HCT116 (cell line): ENCODE data around the gene SFTPB. TPM values are rescaled to one million over a fixed set of nuclear protein-coding genes. Genes with fewer than 3 reads are reported as not detected.

Source experiments
- ATAC-seq: fragments of 200-7000 bp; cut with Tn5 transposase; 2 replicates; pipeline ENCODE4 v1.9.1; 2020; ENCODE audit warnings: mild to moderate bottlenecking, moderate library complexity
- BruUV-seq: library from RNA; stranded (reverse); fragments of 400-500 nt; replicated peaks from 2 replicates; lab custom pipeline; 2021; lab: Mats Ljungman, UMichigan
- CTCF ChIA-PET: fragments of 300-600 bp; sonication (Branson Sonifier 250); formaldehyde crosslinking; loops from one replicate; lab custom pipeline; 2021; ENCODE audit warnings: antibody characterized with exemption; lab: Charles Lee
- POLR2A ChIA-PET: fragments of 300-600, 350-600 bp; sonication (Branson Sonifier 250); formaldehyde crosslinking; loops from one replicate; lab custom pipeline; 2021; ENCODE audit warnings: antibody characterized with exemption; lab: Charles Lee
- RAD21 ChIA-PET, 2 experiments: fragments of 300-600 bp; sonication (Branson Sonifier 250); formaldehyde crosslinking; loops; one replicate each; lab custom pipeline; 2023; ENCODE audit warnings: low total read pairs in 2 of 2; ENCODE audit not compliant: uncharacterized antibody in 2 of 2, unreplicated experiment in 2 of 2, low non-redundant PET in 1 of 2; lab: Charles Lee
- DNase-seq: peaks from one replicate; pipeline ENCODE4 v3.0.0-alpha.2; 2010; ENCODE audit warnings: low read depth, low spot score
- H2AFZ ChIP-seq: fragments of 200-600 bp; shearing (Covaris generic), sonication (generic); 2 replicates; pipeline ENCODE4 v1.6.1; 2017; ENCODE audit warnings: low read depth, mixed run types, mixed read lengths, antibody characterized with exemption, low read length; ENCODE audit not compliant: poor library complexity, severe bottlenecking
- H3K27ac ChIP-seq: 2 replicates; pipeline ENCODE4 v1.5.1; 2012; ENCODE audit warnings: low read depth, low read length
- H3K27me3 ChIP-seq: fragments of 200-600 bp; sonication (generic); 2 replicates; pipeline ENCODE4 v1.6.1; 2016; ENCODE audit warnings: mixed run types, low read length, mixed read lengths; ENCODE audit not compliant: insufficient read depth
- H3K36me3 ChIP-seq, 2 experiments: fragments of 200-500 bp in 1 of 2; fragments of 200-600 bp in 1 of 2; sonication (Bioruptor generic) in 1 of 2; sonication (generic) in 1 of 2; 2 replicates each; pipeline versions ENCODE4 v1.5.1 to v1.6.1; 2014 to 2016; ENCODE audit warnings: low read length in 2 of 2, inconsistent platforms in 1 of 2, mixed read lengths in 1 of 2, mixed run types in 1 of 2; ENCODE audit not compliant: insufficient read depth in 2 of 2, control insufficient read depth in 1 of 2
- H3K4me1 ChIP-seq, 2 experiments: fragments of 200-600 bp in 1 of 2; sonication (generic) in 1 of 2; 2 replicates each; pipeline versions ENCODE4 v1.5.1 to v1.6.1; 2012 to 2017; ENCODE audit warnings: low read length in 2 of 2, inconsistent platforms in 1 of 2, mild to moderate bottlenecking in 1 of 2, mixed read lengths in 1 of 2, mixed run types in 1 of 2, moderate library complexity in 1 of 2; ENCODE audit not compliant: insufficient read depth in 2 of 2, control insufficient read depth in 1 of 2
- H3K4me2 ChIP-seq: fragments of 200-600 bp; sonication (generic); 2 replicates; pipeline ENCODE4 v1.6.1; 2017; ENCODE audit warnings: mixed run types, low read length, mixed read lengths
- H3K4me3 ChIP-seq, 2 experiments: fragments of 200-600 bp in 1 of 2; sonication (generic) in 1 of 2; replicated peaks in 1 of 2; 2 replicates each; pipeline ENCODE4 v1.5.1; 2011 to 2016; ENCODE audit warnings: low read length in 2 of 2, control low read depth in 1 of 2, low read depth in 1 of 2, mild to moderate bottlenecking in 1 of 2, mixed read lengths in 1 of 2, mixed run types in 1 of 2
- H3K79me2 ChIP-seq: fragments of 200-600 bp; sonication (generic); 2 replicates; pipeline ENCODE4 v1.6.1; 2017; ENCODE audit warnings: mild to moderate bottlenecking, mixed run types, low read length, moderate library complexity, mixed read lengths; ENCODE audit not compliant: insufficient read depth
- H3K9ac ChIP-seq: fragments of 200-600 bp; sonication (generic); 2 replicates; pipeline ENCODE4 v1.6.1; 2016; ENCODE audit warnings: low read length, mixed read lengths
- H3K9me2 ChIP-seq: fragments of 200-600 bp; sonication (generic), shearing (Covaris generic); 2 replicates; pipeline ENCODE4 v1.6.1; 2017; ENCODE audit warnings: mixed run types, mild to moderate bottlenecking, moderate library complexity; ENCODE audit not compliant: insufficient read depth
- H3K9me3 ChIP-seq, 2 experiments: fragments of 200-500 bp in 1 of 2; fragments of 200-600 bp in 1 of 2; sonication (Bioruptor generic) in 1 of 2; sonication (generic) in 1 of 2; 2 replicates each; pipeline ENCODE4 v1.6.1; 2014 to 2017; ENCODE audit warnings: low read length in 2 of 2, mixed read lengths in 2 of 2, inconsistent platforms in 1 of 2, low read depth in 1 of 2, mild to moderate bottlenecking in 1 of 2, mixed run types in 1 of 2, moderate library complexity in 1 of 2; ENCODE audit not compliant: control insufficient read depth in 1 of 2, insufficient read depth in 1 of 2
- H4K20me1 ChIP-seq: fragments of 200-600 bp; sonication (generic), shearing (Covaris generic); 2 replicates; pipeline ENCODE4 v1.6.1; 2017; ENCODE audit warnings: mixed run types, mild to moderate bottlenecking, moderate library complexity; ENCODE audit not compliant: insufficient read depth
- CEBPB ChIP-seq: IDR thresholded peaks from 2 replicates; pipeline ENCODE4 v1.6.1; 2012; ENCODE audit warnings: low read depth
- EGR1 ChIP-seq: IDR thresholded peaks from 2 replicates; pipeline ENCODE4 v1.6.1; 2012; ENCODE audit warnings: low read depth
- ELF1 ChIP-seq: IDR thresholded peaks from 2 replicates; pipeline ENCODE4 v1.6.1; 2012; ENCODE audit warnings: low read depth, borderline replicate concordance
- EZH2 ChIP-seq: fragments of 200-600 bp; sonication (generic); IDR thresholded peaks from 2 replicates; pipeline ENCODE4 v1.6.1; 2017; ENCODE audit warnings: antibody characterized with exemption, mixed run types
- EZH2phosphoT487 ChIP-seq: fragments of 200-600 bp; IDR thresholded peaks from 2 replicates; pipeline ENCODE4 v1.6.1; 2018; ENCODE audit warnings: antibody characterized with exemption, borderline replicate concordance
- RAD21 ChIP-seq: IDR thresholded peaks from 2 replicates; pipeline ENCODE4 v1.6.1; 2012; ENCODE audit warnings: low read depth, mild to moderate bottlenecking
- SIN3A ChIP-seq: IDR thresholded peaks from 2 replicates; pipeline ENCODE4 v1.6.1; 2012; ENCODE audit warnings: low read depth
- SP1 ChIP-seq: IDR thresholded peaks from 2 replicates; pipeline ENCODE4 v1.6.1; 2012; ENCODE audit warnings: low read depth
- SRF ChIP-seq: IDR thresholded peaks from 2 replicates; pipeline ENCODE4 v1.6.1; 2012; ENCODE audit warnings: low read depth
- TCF7L2 ChIP-seq: IDR thresholded peaks from 2 replicates; pipeline ENCODE4 v1.7.0; 2011; ENCODE audit warnings: borderline replicate concordance, inconsistent platforms; ENCODE audit not compliant: insufficient read depth, insufficient read length; ENCODE audit errors: extremely low read depth
- YY1 ChIP-seq: IDR thresholded peaks from 2 replicates; pipeline ENCODE4 v1.6.1; 2011; ENCODE audit warnings: low read length, low read depth, moderate library complexity, mild to moderate bottlenecking; ENCODE audit not compliant: insufficient replicate concordance; ENCODE audit errors: extremely low read depth
- ZFX ChIP-seq: fragments of 450-650 bp; IDR thresholded peaks from 2 replicates; pipeline ENCODE4 v1.6.1; 2017
- ZNF274 ChIP-seq: fragments of 200-500 bp; sonication (Bioruptor generic); IDR thresholded peaks from 2 replicates; pipeline ENCODE4 v1.6.1; 2014; ENCODE audit warnings: mild to moderate bottlenecking, low read depth, low read length, inconsistent platforms
- intact Hi-C: fragments of 100-400 bp; cut with micrococcal nuclease; formaldehyde crosslinking; loops from 2 replicates; pipeline ENCODE4 v1.10.0; 2022
- total RNA-seq: library from RNA; stranded (reverse); gene quantifications from one replicate; pipeline ENCODE4 v1.2.1, GENCODE V29; 2021; ENCODE audit not compliant: unreplicated experiment
- TF ChIP-seq, protein P1 (sequence below): IDR thresholded peaks from 2 replicates; pipeline ENCODE4 v1.6.1; 2012; ENCODE audit warnings: low read depth

Gene SFTPB
- total RNA-seq, 1 experiment from 2014 or later, result 13.3 TPM

DNA sequence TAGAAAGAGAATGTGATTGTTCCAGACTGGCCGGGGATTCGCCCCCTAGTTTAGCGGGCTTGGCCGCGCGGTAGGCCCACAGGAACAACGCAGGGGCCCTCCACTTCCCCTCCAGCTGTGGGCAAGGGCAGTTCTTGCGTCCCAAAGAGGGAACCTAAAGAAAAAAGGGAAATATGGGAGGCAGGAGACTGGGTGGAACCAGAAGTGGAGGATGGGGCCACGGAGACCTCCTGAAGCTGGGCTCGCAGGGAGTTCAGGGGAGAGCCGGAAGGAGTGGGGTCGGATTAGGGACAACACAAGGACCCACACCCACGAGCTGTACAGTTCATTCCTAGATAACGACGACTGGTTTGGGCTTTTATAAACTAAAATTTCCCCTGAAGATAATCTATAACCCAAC lies 44.3 kb upstream of the SFTPB start:
- Histone ChIP-seq H3K4me1 (peaks cover 0 to 3% of the 10 kb centered on the region in 2 experiments; a peak in 1 of 4 replicates), H3K79me2 (no peaks in the 10 kb centered on the region), H3K27ac (no peak overlapping the region), H3K9me3 (no peaks in the 10 kb centered on the region), H4K20me1 (no peaks in the 10 kb centered on the region), H3K9ac (no peak overlapping the region), H3K4me2 (no peak overlapping the region), H3K36me3 (no peaks in the 10 kb centered on the region), H3K9me2 (no peaks in the 10 kb centered on the region), H2AFZ (no peak overlapping the region), H3K27me3 (no peaks in the 10 kb centered on the region), H3K4me3 (no peak overlapping the region)
- ATAC-seq, result no peak
- TF ChIP-seq TCF7L2, result no peak
- TF ChIP-seq EZH2, result no peak
- TF ChIP-seq ELF1, result no peak
- TF ChIP-seq, protein P1, sequence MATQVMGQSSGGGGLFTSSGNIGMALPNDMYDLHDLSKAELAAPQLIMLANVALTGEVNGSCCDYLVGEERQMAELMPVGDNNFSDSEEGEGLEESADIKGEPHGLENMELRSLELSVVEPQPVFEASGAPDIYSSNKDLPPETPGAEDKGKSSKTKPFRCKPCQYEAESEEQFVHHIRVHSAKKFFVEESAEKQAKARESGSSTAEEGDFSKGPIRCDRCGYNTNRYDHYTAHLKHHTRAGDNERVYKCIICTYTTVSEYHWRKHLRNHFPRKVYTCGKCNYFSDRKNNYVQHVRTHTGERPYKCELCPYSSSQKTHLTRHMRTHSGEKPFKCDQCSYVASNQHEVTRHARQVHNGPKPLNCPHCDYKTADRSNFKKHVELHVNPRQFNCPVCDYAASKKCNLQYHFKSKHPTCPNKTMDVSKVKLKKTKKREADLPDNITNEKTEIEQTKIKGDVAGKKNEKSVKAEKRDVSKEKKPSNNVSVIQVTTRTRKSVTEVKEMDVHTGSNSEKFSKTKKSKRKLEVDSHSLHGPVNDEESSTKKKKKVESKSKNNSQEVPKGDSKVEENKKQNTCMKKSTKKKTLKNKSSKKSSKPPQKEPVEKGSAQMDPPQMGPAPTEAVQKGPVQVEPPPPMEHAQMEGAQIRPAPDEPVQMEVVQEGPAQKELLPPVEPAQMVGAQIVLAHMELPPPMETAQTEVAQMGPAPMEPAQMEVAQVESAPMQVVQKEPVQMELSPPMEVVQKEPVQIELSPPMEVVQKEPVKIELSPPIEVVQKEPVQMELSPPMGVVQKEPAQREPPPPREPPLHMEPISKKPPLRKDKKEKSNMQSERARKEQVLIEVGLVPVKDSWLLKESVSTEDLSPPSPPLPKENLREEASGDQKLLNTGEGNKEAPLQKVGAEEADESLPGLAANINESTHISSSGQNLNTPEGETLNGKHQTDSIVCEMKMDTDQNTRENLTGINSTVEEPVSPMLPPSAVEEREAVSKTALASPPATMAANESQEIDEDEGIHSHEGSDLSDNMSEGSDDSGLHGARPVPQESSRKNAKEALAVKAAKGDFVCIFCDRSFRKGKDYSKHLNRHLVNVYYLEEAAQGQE, result no peak
- CTCF ChIA-PET, result interaction anchor here (0.6 kb wide), 2 partner anchors 10 kb away, joined by 3 read pairs; no protein-coding TSS in a partner anchor
- intact Hi-C loops, result no loop called here
- POLR2A ChIA-PET, result interaction anchor here (0.6 kb wide), 1 partner anchor 41 kb away, joined by 4 read pairs; the partner anchor contains the start of gene ATOH8
- BruUV-seq, result no TSS peak
- no peak for DNase-seq
- RAD21 ChIA-PET, result no interaction called here

DNA sequence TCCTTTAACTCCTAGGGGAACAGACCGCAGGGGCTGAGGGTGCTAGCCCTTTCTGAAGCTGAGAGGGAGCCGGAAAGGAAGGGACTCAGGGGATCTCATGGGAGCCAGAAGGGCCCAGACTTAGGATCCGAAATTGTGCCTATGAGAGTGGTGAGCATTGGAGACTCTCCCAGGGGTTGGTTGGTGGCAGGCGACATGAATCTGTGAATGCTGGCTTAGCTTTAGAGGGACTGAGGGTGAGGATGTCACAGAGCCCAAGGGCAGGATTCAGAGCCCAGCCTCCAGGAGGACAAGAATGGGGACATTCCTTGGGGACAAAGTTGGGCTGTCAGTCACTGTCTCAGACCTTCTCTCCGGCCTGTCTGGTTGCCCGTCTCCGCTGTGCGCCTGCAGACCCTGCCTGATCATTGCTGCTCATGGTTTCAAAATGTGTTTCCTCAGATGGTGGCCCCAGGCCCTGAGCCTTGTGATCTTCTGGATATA lies 43.6 kb upstream of the SFTPB start:
- ChIA-PET CTCF (no interaction called here), RAD21 (no interaction called here), POLR2A (no interaction called here)
- Histone ChIP-seq H3K9ac (no peak overlapping the region), H3K27ac (no peak overlapping the region), H3K27me3 (no peaks in the 10 kb centered on the region), H4K20me1 (no peaks in the 10 kb centered on the region), H3K79me2 (no peaks in the 10 kb centered on the region), H3K4me3 (no peak overlapping the region), H3K4me2 (no peak overlapping the region), H3K4me1 (peaks cover 0 to 9% of the 10 kb centered on the region in 2 experiments; a peak in 1 of 4 replicates), H3K36me3 (no peaks in the 10 kb centered on the region), H2AFZ (no peak overlapping the region), H3K9me2 (no peaks in the 10 kb centered on the region), H3K9me3 (no peaks in the 10 kb centered on the region)
- ATAC-seq (no peak), DNase-seq (no peak)
- BruUV-seq, result no TSS peak
- intact Hi-C loops, result no loop called here
- TF ChIP-seq ZFX (no peak), ZNF274 (no peak), YY1 (no peak), RAD21 (no peak), SIN3A (no peak), TCF7L2 (no peak), EZH2phosphoT487 (no peak), EGR1 (no peak), SRF (no peak), CEBPB (no peak), SP1 (no peak)
- TF ChIP-seq, protein P1, result no peak
